OCI-LY7 (cell line): Measurements from ENCODE around the gene LMOD2.

Experiments used
- EZH2phosphoT487 ChIP-seq: fragments of 200-600 bp; sonication (generic); IDR thresholded peaks from 2 replicates; pipeline ENCODE4 v1.6.1; 2018; ENCODE audit warnings: low read depth, borderline replicate concordance, mild to moderate bottlenecking, mixed run types, antibody characterized with exemption, low read length, moderate library complexity, mixed read lengths
- TF ChIP-seq, protein P1 (sequence below): fragments of 200-600 bp; sonication (generic); conservative IDR thresholded peaks from 2 replicates; pipeline ENCODE4 v1.5.1; 2014; ENCODE audit warnings: mild to moderate bottlenecking, antibody characterized with exemption, low read length, moderate library complexity, mixed read lengths

DNA sequence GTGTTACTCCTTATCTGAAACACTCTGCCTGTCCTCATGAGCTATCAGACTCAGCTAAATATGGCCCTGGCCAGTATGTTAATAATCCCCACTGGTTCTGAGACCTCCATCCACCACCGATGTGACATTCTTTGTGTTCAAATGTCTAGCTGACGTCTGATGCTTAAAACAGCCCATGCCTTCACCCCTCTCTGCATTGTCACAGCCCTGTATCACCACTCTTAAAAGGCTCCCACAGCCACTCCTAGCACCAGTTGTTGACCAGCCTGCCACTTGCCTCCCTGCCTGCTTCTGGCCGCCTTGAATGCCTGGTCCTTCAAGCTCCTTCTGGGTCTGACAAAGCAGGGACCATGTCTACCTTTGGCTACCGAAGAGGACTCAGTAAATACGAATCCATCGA lies at the start of gene LMOD2:
- TF ChIP-seq, protein P1, sequence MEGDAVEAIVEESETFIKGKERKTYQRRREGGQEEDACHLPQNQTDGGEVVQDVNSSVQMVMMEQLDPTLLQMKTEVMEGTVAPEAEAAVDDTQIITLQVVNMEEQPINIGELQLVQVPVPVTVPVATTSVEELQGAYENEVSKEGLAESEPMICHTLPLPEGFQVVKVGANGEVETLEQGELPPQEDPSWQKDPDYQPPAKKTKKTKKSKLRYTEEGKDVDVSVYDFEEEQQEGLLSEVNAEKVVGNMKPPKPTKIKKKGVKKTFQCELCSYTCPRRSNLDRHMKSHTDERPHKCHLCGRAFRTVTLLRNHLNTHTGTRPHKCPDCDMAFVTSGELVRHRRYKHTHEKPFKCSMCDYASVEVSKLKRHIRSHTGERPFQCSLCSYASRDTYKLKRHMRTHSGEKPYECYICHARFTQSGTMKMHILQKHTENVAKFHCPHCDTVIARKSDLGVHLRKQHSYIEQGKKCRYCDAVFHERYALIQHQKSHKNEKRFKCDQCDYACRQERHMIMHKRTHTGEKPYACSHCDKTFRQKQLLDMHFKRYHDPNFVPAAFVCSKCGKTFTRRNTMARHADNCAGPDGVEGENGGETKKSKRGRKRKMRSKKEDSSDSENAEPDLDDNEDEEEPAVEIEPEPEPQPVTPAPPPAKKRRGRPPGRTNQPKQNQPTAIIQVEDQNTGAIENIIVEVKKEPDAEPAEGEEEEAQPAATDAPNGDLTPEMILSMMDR: no peak
- no peak for TF ChIP-seq EZH2phosphoT487
